Measurements from ENCODE around the gene STX10. TPM values are rescaled to one million over a fixed set of nuclear protein-coding genes. Genes with fewer than 3 reads are reported as not detected.
A peak's percentile ranks its signal among the peaks of the same experiment; 100 is the strongest.

The STX10 gene
- total and polyA plus RNA-seq, 2 of the 4 experiments (the other 2 are of a cell fraction), result 64.9 to 82.0 TPM

- no peak overlapping the region; the same call in 1 of the 2 replicates for H3K4me2 ChIP-seq (ENCODE audit: low read depth, low read length)
- intact Hi-C loops (cut with micrococcal nuclease), result no loop called here
- H3K18ac ChIP-seq (ENCODE audit: low read depth, low read length), result no peak overlapping the region
- H3K4ac ChIP-seq (ENCODE audit: low read depth, low read length), result peak overlapping the region; percentile 48; the same call in 1 of the 2 replicates
- no peak overlapping the region for H4K5ac ChIP-seq (ENCODE audit: low read depth, low read length)
- H3K9me1 ChIP-seq (ENCODE audit: insufficient read depth, low read length), result no peaks in the 10 kb centered on the region
- H3K27ac ChIP-seq (ENCODE audit: insufficient read depth, low read length), result no peak overlapping the region
- H3K9ac ChIP-seq (ENCODE audit: low read depth, low read length), result peak overlapping the region; percentile 8; the same call in 1 of the 2 replicates
- H4K20me1 ChIP-seq (ENCODE audit: insufficient read depth, low read length), result no peaks in the 10 kb centered on the region
- H3K4me3 ChIP-seq (ENCODE audit: insufficient read depth, low read depth, low read length), result no peak overlapping the region
- H3K36me3 ChIP-seq (ENCODE audit: control insufficient read depth, insufficient read depth, low read length), result no peaks in the 10 kb centered on the region
- ChIA-PET CTCF (interaction anchor here (0.6 to 1.3 kb wide), 4 partner anchors 12 to 204 kb away, joined by 3 to 6 read pairs (median 4); partner anchors contain the start of genes IER2 and STX10), POLR2A (ENCODE audit: unreplicated experiment) (interaction anchor here (0.6 kb wide), 1 partner anchor 176 kb away, joined by 3 read pairs; no protein-coding TSS in a partner anchor)
- peak overlapping the region; percentile 46; the same call in 1 of the 2 replicates for H2BK20ac ChIP-seq (ENCODE audit: low read depth, low read length)
- peak overlapping the region; percentile 72 to 81; a peak in 3 of 4 replicates for H4K8ac ChIP-seq (ENCODE audit: low read depth in 2 of 2, low read length in 2 of 2)
- BruUV-seq (replicated peaks), result no TSS peak
- dilution Hi-C loops (cut with HindIII; ENCODE audit: low sequenced_read_pairs, unreplicated experiment), result no loop called here
- H2BK120ac ChIP-seq (ENCODE audit: low read depth, low read length), result no peak overlapping the region
- H3K56ac ChIP-seq (ENCODE audit: extremely low read depth, insufficient read depth, low read length), result no peak overlapping the region; the same call in 1 of the 2 replicates
- in situ Hi-C loops (cut with MboI; ENCODE audit: low sequenced_read_pairs), result no loop called here
- peaks cover 7% of the 10 kb centered on the region for H3K4me1 ChIP-seq (ENCODE audit: control insufficient read depth, insufficient read depth, low read length)
- no peaks in the 10 kb centered on the region for H3K79me1 ChIP-seq (ENCODE audit: low read depth in 1 of 2, low read length in 2 of 2)
- H2AK9ac ChIP-seq (replicated peaks; ENCODE audit: low read depth, low read length, poor library complexity), result peak overlapping the region; percentile 47
- DNase-seq, result peak; percentile 64
- no peak overlapping the region for H2BK15ac ChIP-seq (ENCODE audit: low read depth, low read length)
- ATAC-seq (ENCODE audit: low read depth), result peak; percentile 78
- no peak overlapping the region for H3K23ac ChIP-seq (ENCODE audit: low read depth, low read length)
- no peaks in the 10 kb centered on the region for H3K9me3 ChIP-seq (ENCODE audit: control insufficient read depth, insufficient read depth, low read length)
- peak overlapping the region; percentile 16; the same call in 1 of the 2 replicates for H4K91ac ChIP-seq (ENCODE audit: insufficient read depth, low read depth, low read length)
- no peak overlapping the region for H2BK5ac ChIP-seq (ENCODE audit: low read depth, low read length, poor library complexity, severe bottlenecking)
- peak overlapping the region; percentile 90 for H2AFZ ChIP-seq (replicated peaks; ENCODE audit: low read length, poor library complexity)
- no peak for TF ChIP-seq CHD1 (IDR thresholded peaks at IDR 0.05; ENCODE audit: low read depth, low read length)
- no peak for TF ChIP-seq NFE2L2 (IDR thresholded peaks at IDR 0.05; ENCODE audit: low read depth, low read length)
- no peak for TF ChIP-seq POLR2A (IDR thresholded peaks at IDR 0.05; ENCODE audit: low read depth, low read length)
- no peak for TF ChIP-seq FOS (IDR thresholded peaks at IDR 0.05; ENCODE audit: low read depth, low read length)
- no peak for TF ChIP-seq ELK1 (IDR thresholded peaks at IDR 0.05; ENCODE audit: borderline replicate concordance, low read depth, low read length)
- TF ChIP-seq MXI1 (IDR thresholded peaks at IDR 0.05; ENCODE audit: borderline replicate concordance, low read depth, low read length), result no peak
- 0 out of 2 replicates have a peak, but pooled peaks have one; percentile 27 for TF ChIP-seq MAZ (IDR thresholded peaks at IDR 0.05; ENCODE audit: borderline replicate concordance, low read depth, low read length)
- no peak for TF ChIP-seq RCOR1 (IDR thresholded peaks at IDR 0.05; ENCODE audit: insufficient replicate concordance, low read length)
- TF ChIP-seq BHLHE40 (IDR thresholded peaks at IDR 0.05; ENCODE audit: low read depth, low read length), result peak; percentile 59; the same call in 1 of the 2 replicates
- no peak for TF ChIP-seq RFX5 (IDR thresholded peaks at IDR 0.05; ENCODE audit: low read depth, low read length)
- TF ChIP-seq CEBPB (IDR thresholded peaks at IDR 0.05; ENCODE audit: low read depth, low read length), result no peak
- no peak for TF ChIP-seq CTCF (conservative IDR thresholded peaks at IDR 0.05; ENCODE audit: low read depth, low read length)
- no peaks in the 10 kb centered on the region for H3K27me3 ChIP-seq (ENCODE audit: control insufficient read depth, insufficient read depth, low read length)
- WGBS, 2 experiments (ENCODE audit: extremely low coverage in 2 of 2, insufficient read length in 1 of 2), result no CpG with 5 or more reads among the region's 16 CpGs
- H3K14ac ChIP-seq (replicated peaks; ENCODE audit: low read depth, low read length), result peak overlapping the region; percentile 59; the same call in 1 of the 2 replicates
- peak overlapping the region; percentile 42; the same call in 1 of the 2 replicates for H2AK5ac ChIP-seq (ENCODE audit: low read depth, low read length)
Observed at GRCh38 chr19:13181747-13182388, 31.7 kb upstream of the STX10 start.

All from IMR-90 (cell line).